Stimulated activated CD4-positive, alpha-beta T cell treated with anti-CD3 and anti-CD28 coated beads, Interleukin-12 subunit alpha, Interleukin-12 subunit beta, amount 100 ng/mL, for 24 hours (primary cell): ENCODE measurements around the gene UBE2D3.
A peak's percentile ranks its signal among the peaks of the same experiment; 100 is the strongest.
"Not testable (repeated sequence)": the region's sequence is repeated elsewhere in the genome, so short reads cannot be mapped to it uniquely, and the experiment has no call there.

Experiments
- DNase-seq, 2 experiments: peaks; one replicate each; pipeline ENCODE4 v3.0.0-alpha.2; 2020; ENCODE audit warnings: low read depth in 2 of 2

Gene UBE2D3

DNA sequence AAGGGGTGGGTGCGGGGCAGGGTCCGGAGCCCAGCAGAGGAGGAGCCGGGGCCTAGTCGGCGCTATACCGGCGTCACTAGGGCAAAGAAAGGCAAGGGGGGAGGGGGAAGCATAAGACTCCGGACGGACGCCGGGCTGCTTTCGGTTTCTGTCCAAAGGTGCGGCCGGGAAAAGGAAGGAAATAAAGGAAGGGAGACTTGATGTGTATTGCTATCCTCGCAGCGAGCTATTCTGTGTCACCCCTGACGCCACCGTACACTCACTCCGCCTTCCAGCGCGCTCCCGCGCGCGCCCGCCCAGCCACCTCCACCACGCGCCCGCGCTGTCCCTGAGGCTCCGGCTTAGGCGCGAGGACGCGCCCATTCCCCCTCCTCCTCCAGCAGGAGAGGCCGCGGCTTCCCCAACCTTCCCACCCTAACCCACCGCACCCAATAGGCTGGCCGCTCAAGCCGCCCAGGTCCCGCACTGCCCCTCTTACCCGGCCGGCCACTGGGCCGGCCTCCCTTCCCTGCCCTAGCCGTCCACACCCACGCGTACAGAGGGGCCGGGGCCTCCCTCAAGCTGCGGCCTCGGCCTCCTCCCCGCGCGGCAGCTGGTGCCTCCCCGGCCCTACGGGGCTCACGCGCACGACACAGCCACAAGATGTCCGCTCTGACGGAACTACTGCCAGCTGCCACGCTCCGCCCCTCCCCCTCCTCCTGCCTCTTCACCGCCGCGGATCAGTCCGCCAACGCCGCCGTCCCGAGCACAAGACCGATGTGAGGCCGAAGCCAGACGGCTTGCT, at the start of gene UBE2D3:
TSS of gene UBE2D3 (minus strand) at position 662 of the 784 bp plus-strand sequence. CDS start 1,043 bp downstream, outside the sequence.
- peak; percentile 87 to 89 for DNase-seq

DNA sequence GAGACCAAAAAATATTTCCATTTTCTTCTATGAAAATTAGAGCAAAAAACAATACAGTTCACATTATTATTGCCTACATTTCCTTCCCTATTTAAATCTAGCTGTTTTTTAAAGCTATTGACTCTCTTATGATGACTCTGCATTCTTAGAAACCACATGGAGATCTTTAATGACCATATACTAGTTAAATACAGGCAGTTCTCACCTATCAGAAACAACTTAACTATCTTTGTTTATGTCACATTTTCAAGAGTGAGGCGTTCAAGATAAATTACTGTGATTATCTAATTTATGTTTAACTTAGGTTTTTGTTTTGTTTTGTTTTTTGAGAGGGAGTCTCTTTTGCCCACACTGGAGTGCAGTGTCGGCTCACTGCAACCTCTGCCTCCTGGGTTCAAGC, 44.4 kb upstream of the UBE2D3 start:
- no peak for DNase-seq

DNA sequence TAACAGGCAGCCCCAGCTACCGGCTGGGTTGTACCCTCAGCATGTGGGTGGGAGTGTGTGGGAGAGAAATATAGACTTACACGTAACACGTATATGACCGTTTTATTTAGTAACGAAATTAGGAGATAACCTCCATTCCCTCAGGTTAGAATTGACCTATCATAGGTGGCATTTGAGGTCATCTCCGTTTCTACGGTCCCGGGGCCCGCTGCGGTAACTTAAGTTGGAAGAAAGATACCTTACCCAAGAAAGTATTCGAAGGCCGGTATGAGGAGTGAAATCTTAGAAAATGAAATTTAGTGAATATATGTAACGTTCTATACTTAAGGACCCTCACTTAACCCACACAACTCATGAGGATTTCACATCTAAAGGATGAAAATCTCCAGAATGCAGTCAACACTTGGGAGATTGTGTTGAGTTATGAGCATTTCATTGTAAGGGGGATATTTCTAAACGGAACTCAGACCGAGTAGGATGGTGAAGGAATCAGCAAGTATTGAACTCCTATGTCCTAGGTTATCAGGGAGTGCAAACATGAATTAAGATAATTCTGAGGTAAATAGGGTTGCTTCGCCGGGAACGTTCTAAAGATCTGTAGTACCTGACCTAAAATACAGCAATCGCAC, 42.3 kb upstream of the UBE2D3 start:
- DNase-seq = peak in 1 of 2 experiments; percentile 35

DNA sequence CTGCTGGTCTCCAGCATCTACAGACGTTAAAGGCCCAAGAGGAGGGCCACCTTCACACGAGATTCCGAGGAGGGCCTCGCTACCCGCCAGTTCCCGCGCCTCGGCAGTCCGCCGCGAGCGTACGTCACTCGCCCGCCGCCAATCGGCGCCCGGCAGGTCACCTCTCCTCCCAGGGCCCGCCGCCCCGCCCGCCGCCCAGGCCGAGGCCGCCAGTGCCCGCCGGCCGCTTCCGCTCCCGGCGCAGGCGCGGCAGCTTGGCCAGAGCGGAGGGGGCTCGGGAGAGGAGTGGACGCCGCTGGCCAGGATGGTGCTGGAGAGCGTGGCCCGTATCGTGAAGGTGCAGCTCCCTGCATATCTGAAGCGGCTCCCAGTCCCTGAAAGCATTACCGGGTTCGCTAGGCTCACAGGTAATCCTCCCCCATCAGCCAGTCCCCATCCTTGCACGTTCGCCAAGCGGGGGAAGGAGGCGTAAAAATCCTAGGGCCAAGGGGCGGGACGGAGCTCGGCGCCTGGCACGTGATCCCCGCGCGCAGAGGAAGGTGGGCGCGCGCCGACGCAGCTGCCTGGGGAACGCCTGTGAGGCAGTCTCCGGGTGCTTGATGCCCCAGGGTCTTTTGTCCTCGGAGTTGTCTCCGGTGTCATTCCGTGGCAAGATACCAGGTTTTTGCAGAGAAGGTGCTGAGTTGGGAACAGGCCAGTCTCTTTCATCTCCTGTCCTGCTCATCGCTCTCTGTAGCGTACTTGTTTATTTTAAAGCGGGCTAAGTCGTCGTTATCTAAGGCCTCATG, 41.6 kb upstream of the UBE2D3 start, which contains the start of gene CISD2:
TSS of gene CISD2 (plus strand) at position 212 of the 788 bp plus-strand sequence. CDS start at position 305, 93 bp downstream.
- peak; percentile 82 to 87 for DNase-seq

DNA sequence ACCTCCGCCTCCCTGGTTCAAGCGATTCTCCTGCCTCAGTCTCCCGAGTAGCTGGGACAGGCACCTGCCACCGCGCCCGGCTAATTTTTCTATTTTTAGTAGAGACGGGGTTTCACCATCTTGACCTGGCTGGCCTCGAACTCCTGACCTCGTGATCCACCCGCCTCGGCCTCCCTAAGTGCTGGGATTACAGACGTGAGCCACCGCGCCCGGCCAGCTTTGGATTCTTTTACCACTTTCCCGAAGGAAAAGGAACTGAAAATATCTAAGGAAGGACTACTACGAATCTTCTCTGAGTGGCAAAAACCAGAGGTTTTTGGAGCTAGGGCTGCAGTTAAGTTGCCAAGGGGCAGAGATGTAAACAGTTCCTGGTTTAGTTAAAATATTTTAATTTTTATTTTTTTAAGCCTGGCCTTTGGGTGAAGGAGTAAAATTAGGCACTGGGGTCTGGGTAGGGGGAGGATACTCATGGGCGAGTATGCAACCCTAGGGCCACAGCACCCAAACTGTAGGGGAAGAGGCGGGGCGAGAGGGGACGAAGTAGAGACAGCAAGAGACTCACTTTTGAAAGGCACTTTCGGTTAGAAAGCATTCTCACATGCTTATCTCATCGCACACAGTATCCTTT, 40.9 kb upstream of the UBE2D3 start:
- peak in 1 of 2 experiments; percentile 4 for DNase-seq

DNA sequence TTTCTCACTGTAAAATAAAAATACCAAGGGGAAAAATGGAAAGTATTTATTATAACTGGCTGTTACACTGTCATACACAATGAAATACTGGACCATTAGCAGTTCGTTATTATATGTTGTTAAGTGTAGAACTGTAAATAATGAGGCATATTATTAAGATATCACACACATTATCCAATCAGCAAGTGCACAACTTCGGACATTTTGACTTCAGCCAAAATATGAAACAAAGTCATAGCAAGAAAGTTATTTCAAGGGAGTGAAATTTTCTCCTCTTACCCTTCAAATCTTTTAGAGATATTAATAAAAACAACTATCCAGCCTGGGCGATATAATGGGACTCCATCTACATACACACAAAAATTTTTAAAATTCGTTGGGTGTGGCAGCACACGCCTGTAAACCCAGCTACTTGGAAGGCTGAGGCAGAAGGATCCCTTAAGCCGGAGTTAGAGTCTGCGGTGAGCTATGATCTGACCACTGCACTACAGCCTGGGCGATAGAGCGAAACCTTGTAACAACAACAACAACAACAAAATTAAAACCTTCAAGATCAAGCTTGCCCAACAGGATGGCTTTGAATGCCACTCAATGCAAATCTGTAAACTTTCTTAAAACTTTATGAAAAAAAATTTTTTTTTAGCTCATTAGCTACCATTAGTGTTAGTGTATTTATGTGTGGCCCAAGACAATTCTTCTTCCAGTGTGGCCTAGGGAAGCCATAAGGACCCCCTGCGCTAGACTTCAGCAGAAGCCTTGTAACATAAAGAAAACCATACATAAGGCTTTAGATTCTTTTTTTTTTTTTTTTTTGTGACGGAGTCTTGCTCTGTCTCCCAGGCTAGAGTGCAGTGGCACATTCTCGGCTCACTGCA, 40.2 kb upstream of the UBE2D3 start:
- no peak for DNase-seq

DNA sequence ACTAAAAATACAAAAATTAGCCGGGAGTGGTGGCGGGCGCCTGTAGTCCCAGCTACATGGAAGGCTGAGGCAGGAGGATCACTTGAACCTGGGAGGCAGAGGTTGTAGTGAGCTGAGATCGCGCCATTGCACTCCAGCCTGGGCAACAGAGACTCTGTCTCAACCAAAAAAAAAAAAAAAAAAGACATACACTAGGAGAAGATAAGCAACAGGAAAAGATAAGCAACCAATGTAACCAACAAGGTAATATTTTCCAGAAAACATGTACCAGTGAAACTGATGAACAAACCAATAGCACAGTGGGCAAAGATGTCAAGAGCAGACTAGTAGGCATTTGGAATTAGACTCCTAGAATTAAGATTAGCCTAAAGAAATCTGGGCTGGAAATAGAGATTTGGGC, 38.0 kb upstream of the UBE2D3 start:
- not testable (repeated sequence) for DNase-seq

DNA sequence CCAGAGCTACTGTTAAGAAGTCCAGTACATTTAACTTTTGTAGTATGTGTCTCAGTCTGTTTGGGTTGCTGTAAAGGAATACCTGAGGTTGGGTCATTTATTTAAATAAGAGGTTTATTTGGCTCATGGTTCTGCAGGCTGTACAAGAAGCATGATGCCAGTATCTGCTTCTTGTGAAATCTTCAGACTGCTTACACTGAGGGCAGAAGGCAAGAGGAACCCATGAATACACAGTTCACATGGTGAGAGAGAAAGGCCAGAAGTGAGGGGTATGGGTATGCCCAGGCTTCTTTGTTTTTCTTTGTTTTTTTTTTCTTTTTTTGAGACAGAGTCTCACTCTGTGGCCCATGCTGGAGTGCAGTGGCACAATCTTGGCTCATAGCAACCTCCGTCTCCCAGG, 35.4 kb upstream of the UBE2D3 start:
- DNase-seq = no peak

DNA sequence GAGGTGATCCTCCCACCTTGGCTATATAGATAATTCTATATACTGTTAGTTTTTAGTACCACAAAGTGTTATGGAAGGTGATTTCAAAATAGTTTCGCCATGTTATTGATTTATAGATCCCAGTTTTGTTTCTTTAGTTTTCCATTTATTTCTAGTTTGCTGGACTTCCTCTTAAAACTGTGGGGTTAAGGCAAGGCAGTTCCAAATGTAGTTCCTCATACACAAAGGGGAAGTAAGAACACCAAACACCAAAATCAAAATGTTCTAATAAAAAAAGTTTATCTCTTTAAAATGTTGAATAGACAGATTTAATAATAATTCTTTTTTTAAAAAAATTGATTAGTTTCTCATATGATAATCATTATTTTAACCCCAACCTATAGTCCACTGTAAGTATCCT, 34.7 kb upstream of the UBE2D3 start:
- DNase-seq = no peak

DNA sequence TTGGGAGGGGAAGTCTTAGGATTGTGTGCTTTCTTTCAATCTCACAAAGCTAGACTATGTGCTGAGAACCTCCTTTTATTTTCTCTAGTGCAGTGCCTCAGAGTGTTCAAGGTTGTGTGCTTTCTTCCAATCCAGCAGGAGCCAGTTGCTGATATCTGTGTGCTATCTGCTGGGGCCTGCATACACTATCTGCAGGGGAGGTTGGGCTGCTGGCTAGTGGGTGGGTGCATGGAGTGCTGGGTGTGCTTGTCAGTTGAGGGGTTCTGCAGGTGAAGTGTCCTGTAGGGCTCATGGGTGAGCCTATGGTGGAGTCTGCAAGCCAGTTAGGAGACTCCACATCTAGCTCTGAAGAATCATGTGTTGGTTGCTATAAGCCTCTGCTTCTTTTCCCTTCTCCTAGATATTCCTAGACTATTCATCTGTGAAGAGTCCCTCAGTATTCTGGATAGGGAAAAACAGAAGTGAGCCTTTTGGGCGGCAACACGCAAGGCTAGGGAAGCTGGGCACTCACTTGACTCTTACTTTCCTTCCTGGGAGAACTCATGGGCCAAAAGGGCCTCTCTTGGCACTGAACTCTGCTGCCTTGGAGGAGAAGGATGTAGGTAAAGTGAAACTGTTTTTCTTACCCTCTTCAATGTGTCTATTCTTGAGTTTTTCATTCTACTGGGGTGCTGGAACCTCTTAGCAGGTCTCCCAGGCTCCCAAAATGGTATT, 33.4 kb upstream of the UBE2D3 start:
- no peak for DNase-seq

DNA sequence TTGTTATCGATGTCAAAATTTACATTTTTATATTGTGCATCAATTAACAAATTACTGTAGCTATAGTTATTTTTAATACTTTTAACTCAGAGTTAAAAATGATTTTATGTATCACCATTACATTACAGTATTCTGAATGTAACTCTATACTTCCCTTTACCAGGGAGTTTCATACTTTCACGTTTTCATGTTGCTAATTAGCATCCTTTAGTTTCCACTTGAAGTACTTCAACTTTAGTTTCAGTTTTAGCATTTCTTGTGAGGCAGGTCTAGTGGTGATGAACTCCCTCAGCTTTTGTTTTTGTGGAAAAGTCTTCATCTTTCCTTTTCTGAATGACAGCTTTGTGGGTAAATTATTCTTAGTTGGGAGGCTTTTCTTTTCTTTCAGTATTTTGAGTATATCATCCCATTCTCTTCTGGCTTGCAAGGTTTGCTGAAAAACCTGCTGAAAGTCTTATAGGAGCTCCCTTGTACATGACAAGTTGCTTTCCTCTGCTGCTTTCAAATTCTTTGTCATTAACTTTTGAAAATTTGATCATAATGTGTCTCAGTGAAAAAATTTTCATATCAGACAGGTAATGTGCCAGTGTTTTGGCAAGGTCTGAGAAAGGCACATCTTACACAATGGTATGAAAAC, 31.6 kb upstream of the UBE2D3 start:
- DNase-seq = no peak

DNA sequence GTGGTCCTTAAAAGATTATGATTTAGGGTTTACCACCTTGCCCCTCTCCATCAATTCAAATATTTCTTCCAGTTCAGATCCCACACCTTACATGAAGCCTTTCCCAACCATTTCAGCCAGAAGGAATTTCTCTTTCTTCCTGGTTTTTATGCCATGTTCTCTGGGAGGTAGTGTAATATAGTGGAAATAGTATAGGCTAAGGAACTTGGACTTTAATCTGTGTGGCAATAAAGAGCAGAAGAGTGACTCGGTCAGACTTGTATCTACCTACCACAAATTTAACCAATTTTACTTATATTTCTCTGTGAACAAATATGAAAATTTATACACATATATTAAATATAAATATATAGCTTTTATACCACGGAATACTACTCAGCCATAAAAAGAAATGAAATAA, 23.0 kb upstream of the UBE2D3 start:
- DNase-seq = no peak

DNA sequence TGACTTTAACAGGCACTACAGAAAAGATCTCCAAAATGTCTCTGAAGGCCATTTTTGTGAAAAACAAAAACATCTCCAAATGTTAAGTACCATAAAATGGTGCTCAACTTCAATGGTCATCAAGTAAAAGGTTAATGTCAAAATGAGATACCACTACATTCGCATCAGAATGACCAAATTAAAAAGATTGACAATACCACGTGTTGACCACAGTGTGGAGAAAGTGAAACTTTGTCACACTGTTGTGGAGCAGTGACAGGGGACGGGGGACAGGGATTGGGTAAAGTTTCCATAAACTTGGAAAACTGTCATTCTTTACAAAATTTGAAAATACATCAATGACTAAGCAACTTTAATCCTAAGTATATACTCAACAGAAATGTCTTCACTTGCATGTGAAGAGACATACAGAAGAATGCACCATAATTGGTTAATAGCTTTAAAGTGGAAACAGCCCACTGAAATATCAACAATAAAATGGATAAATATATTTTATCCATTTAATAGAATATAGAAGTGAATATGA, 22.3 kb upstream of the UBE2D3 start:
- no peak for DNase-seq

DNA sequence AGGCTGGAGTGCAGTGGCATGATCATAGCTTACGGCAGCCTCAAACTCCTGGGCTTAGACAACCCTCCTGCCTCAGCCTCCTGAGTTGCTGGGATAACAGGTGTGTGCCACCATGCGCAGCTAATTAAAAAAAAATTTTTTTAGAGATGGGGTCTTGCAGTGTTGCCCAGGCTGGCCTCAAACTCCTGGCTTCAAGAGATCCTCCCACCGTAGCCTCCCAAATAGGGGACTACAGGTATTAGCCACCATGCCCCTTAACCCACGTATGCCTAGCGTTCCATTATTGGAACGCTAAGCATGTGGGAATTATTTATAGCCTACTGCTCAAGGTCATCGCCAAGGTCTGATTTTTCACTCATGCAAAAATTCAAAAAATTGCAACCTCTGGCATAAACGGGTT, 20.3 kb upstream of the UBE2D3 start:
- no peak for DNase-seq

DNA sequence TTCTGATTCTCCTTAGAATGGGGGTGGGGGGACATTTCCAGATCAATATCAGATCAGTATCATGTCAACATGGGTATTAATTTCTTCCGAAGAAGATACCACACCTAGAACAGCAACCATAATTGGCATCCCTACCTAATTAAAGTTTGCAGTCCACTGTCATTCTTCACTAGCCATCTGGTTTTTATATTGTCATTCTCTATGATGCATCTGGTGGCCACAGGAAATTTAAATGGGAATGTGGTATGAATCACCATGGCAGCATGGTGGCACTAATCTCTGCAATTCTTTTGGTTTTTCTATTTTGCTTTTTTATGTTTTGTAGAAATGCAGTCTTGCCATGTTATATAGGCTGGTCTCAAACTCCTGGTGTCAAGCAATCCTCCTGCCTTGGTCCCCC, 16.6 kb upstream of the UBE2D3 start:
- DNase-seq = no peak

DNA sequence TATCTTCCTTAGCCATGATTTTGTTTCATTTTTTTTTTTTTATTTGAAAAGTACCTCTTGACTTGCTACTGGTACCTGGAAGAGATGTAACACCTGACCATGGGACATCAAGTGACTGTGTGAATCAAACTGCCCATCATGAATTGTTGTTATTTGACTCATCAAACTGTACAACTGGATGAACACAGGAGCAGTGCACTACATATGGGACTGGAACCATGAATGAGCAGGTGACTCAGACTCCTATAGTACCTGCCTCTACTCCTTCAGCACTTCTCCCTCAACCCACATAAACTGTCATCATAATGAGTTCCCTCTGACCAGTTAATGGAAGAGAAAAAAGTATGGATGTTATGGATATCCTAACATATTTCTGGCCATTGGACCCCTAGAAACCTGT, 15.9 kb upstream of the UBE2D3 start:
- DNase-seq = no peak

DNA sequence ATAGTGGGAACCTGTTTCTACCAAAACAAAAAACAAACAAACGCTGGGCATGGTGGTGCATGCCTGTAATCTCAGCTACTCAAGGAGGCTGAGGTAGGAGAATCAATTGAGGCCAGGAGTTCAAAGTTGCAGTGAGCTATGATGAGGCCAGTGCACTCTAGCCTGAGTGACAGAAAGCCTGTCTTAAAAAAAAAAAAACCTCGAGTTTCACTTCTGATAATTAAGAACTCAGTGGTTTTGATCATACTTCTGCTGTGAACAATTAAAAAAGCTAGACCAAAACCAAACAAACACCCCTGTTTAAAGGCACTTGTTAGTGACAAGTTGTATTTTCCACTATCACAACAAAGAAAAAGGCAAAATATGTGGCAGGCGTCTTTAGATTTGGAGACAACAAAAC, 15.0 kb upstream of the UBE2D3 start:
- DNase-seq = no peak

DNA sequence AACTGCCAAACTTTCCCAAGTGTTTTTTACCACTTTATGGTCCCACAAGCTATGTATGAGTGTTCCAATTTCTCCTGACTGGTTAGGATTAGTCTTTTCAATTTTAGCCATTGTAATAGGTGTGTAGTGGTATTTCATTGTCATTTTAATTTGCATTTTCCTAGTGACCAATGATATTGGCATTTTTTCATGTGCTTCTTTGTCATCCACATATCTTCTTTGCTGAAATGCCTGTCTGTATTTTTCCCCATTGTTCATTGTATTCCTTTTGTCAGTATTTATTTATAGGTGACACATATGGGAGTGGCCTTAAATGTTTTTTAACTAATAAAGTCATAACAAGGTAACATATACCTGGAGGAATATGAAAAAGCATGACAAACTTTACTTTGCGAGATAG, 9.2 kb upstream of the UBE2D3 start:
- no peak for DNase-seq

DNA sequence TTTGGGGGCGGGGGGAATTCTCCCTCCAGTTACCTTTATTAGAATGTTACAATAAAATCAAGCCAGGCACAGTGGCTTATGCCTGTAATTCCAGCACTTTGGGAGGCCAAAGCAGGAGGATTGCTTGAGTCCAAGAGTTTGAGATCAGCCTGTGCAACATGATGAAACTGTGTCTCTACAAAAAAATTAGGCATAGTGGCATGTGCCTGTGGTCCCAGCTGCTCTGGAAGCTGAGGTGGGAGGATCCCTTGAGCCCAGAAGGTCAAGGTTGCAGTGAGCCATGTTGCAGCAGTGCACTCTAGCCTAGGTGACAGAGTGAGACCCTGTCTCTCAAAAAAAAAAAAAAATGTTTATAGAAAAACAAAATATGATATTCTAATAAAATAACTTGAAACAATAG, 5.3 kb upstream of the UBE2D3 start:
- DNase-seq = no peak

DNA sequence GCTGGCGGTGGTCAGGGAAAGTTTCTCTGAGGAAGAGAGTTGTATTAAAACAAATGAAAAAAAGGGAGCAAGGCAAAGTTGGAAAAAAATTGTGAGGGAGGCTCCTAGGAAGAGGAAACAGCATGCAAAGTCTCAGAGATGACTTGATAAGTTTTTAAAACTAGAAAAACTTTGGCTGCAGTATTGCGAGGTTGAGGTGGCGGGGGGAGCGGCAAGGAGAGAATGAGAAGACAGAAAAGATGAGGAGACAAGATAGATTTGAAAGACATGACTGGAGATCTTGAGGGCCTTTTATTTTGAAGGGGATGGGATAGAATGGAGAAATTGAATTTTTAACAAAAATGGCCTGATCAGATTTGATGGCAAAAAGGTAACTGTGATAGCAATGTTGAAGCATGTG, 4.8 kb upstream of the UBE2D3 start:
- no peak for DNase-seq
